HepG2 (cell line): ENCODE results near the gene FZD4. TPM values are rescaled to one million over a fixed set of nuclear protein-coding genes. Genes with fewer than 3 reads are reported as not detected.

Experiments
- ASH2L ChIP-seq: fragments of 300-600, 200-600 bp; sonication (generic); IDR thresholded peaks from 2 replicates; pipeline ENCODE4 v1.7.0; 2017; ENCODE audit warnings: low read depth, mild to moderate bottlenecking, moderate library complexity, mixed read lengths, low read length; ENCODE audit not compliant: insufficient read length
- HNRNPLL ChIP-seq: fragments of 200-400 bp; formaldehyde crosslinking; IDR thresholded peaks from 2 replicates; pipeline ENCODE4 v1.6.1; 2017; ENCODE audit warnings: mild to moderate bottlenecking, low read depth, low read length; ENCODE audit not compliant: poor library complexity, severe bottlenecking
- MAFF ChIP-seq: IDR thresholded peaks from 2 replicates; pipeline ENCODE4 v1.6.1; 2011; ENCODE audit warnings: low read depth, low read length, improper control_type of control experiment
- SATB2 ChIP-seq: sonication (generic); formaldehyde crosslinking; IDR thresholded peaks from 2 replicates; pipeline ENCODE4 v1.5.0; 2020; ENCODE audit warnings: missing genetic modification reagents
- TARDBP ChIP-seq: sonication (generic); formaldehyde crosslinking; IDR thresholded peaks from 2 replicates; pipeline ENCODE4 v1.8.0; 2022; ENCODE audit warnings: mild to moderate bottlenecking, missing genetic modification reagents
- TCF7 ChIP-seq: sonication (generic); IDR thresholded peaks from 2 replicates; pipeline ENCODE4 v1.6.1; 2016; ENCODE audit warnings: antibody characterized with exemption, low read depth
- TEAD3 ChIP-seq: optimal IDR thresholded peaks from 2 replicates; pipeline ENCODE3; 2016; ENCODE audit warnings: borderline replicate concordance
- YEATS4 ChIP-seq: sonication (generic); formaldehyde crosslinking; IDR thresholded peaks from 2 replicates; pipeline ENCODE4 v1.4.0; 2020; ENCODE audit warnings: missing genetic modification reagents, borderline replicate concordance
- ZKSCAN1 ChIP-seq: fragments of 150-350 bp; IDR thresholded peaks from 2 replicates; pipeline ENCODE4 v1.6.1; 2014; ENCODE audit warnings: low read length
- ZNF280D ChIP-seq: sonication (generic); formaldehyde crosslinking; IDR thresholded peaks from 2 replicates; pipeline ENCODE4 v1.5.1; 2020; ENCODE audit warnings: mild to moderate bottlenecking, missing genetic modification reagents
- ZNF44 ChIP-seq: sonication (generic); formaldehyde crosslinking; IDR thresholded peaks from 2 replicates; pipeline ENCODE4 v1.5.1; 2020; ENCODE audit warnings: mild to moderate bottlenecking, missing genetic modification reagents
- ZNF530 ChIP-seq: sonication (generic); formaldehyde crosslinking; IDR thresholded peaks from 2 replicates; pipeline ENCODE4 v1.5.0; 2020; ENCODE audit warnings: low read depth, mild to moderate bottlenecking, missing genetic modification reagents
- ZNF674 ChIP-seq: sonication (generic); formaldehyde crosslinking; IDR thresholded peaks from 2 replicates; pipeline ENCODE4 v1.5.0; 2020; ENCODE audit warnings: low read depth, mild to moderate bottlenecking, missing genetic modification reagents
- ZNF790 ChIP-seq: sonication (generic); formaldehyde crosslinking; IDR thresholded peaks from 2 replicates; pipeline ENCODE4 v1.8.0; 2022; ENCODE audit warnings: missing genetic modification reagents, mild to moderate bottlenecking, borderline replicate concordance
- ZNF878 ChIP-seq: sonication (generic); formaldehyde crosslinking; IDR thresholded peaks from 2 replicates; pipeline ENCODE4 v1.8.1; 2023; ENCODE audit warnings: mild to moderate bottlenecking, missing genetic modification reagents, moderate library complexity
- polyA plus RNA-seq, 8 experiments: library from polyadenylated mRNA; depleted of rRNA in 3 of 8; stranded (reverse) in 7 of 8; unstranded in 1 of 8; fragments of >200 nt; fragmentation: Illumina TruSeq in 4 of 8; extraction: Trizol in 4 of 8; gene quantifications; 2 replicates each; pipeline versions ENCODE4 v1.2.1 to v1.2.3, GENCODE V29; 2011 to 2016; ENCODE audit warnings: low read depth in 4 of 8, missing spikeins in 1 of 8, mixed read lengths in 1 of 8; ENCODE audit not compliant: insufficient read depth in 1 of 8
- total RNA-seq, 5 experiments: library from RNA; depleted of rRNA; stranded (reverse); fragments of >200 nt; fragmentation: Illumina TruSeq; extraction: Trizol; gene quantifications; 2 replicates each; pipeline ENCODE4 v1.2.3, GENCODE V29; 2016; ENCODE audit warnings: low read depth in 1 of 5
- TF ChIP-seq, protein P1 (sequence below): IDR thresholded peaks from 2 replicates; pipeline ENCODE4 v1.6.1; 2016; ENCODE audit warnings: low read depth
- TF ChIP-seq, protein P2 (sequence below): sonication (generic); formaldehyde crosslinking; IDR thresholded peaks from 2 replicates; pipeline ENCODE4 v1.8.0; 2022; ENCODE audit warnings: mild to moderate bottlenecking, missing genetic modification reagents; ENCODE audit not compliant: insufficient replicate concordance

Gene FZD4
- total and polyA plus RNA-seq, 2 of the 13 experiments (the other 11 are each of a cell fraction or from before 2014, with no cell fraction given), result 46.5 to 70.4 TPM

- TF ChIP-seq SATB2, result 0 out of 2 replicates have a peak, but pooled peaks have one; percentile 32
- TF ChIP-seq YEATS4 (CRISPR knock-in tag), result no peak
- TF ChIP-seq ZNF674, result no peak
- TF ChIP-seq ZNF530 (CRISPR knock-in tag), result no peak
- no peak; the same call in 1 of the 2 replicates for TF ChIP-seq ZNF790
- TF ChIP-seq ZNF878 (CRISPR knock-in tag), result 0 out of 2 replicates have a peak, but pooled peaks have one; percentile 8
- peak; percentile 83 for TF ChIP-seq ASH2L
- TF ChIP-seq ZNF280D (CRISPR knock-in tag), result no peak; the same call in none of the 2 replicates
- peak; percentile 90 for TF ChIP-seq TARDBP
- no peak for TF ChIP-seq TCF7
- no peak for TF ChIP-seq ZKSCAN1
- TF ChIP-seq TEAD3 (CRISPR knock-in tag), result no peak
- no peak for TF ChIP-seq MAFF
- TF ChIP-seq, protein P1, sequence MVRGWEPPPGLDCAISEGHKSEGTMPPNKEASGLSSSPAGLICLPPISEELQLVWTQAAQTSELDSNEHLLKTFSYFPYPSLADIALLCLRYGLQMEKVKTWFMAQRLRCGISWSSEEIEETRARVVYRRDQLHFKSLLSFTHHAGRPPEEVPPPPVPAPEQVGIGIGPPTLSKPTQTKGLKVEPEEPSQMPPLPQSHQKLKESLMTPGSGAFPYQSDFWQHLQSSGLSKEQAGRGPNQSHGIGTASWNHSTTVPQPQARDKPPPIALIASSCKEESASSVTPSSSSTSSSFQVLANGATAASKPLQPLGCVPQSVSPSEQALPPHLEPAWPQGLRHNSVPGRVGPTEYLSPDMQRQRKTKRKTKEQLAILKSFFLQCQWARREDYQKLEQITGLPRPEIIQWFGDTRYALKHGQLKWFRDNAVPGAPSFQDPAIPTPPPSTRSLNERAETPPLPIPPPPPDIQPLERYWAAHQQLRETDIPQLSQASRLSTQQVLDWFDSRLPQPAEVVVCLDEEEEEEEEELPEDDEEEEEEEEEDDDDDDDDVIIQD, result no peak
- TF ChIP-seq, protein P2, sequence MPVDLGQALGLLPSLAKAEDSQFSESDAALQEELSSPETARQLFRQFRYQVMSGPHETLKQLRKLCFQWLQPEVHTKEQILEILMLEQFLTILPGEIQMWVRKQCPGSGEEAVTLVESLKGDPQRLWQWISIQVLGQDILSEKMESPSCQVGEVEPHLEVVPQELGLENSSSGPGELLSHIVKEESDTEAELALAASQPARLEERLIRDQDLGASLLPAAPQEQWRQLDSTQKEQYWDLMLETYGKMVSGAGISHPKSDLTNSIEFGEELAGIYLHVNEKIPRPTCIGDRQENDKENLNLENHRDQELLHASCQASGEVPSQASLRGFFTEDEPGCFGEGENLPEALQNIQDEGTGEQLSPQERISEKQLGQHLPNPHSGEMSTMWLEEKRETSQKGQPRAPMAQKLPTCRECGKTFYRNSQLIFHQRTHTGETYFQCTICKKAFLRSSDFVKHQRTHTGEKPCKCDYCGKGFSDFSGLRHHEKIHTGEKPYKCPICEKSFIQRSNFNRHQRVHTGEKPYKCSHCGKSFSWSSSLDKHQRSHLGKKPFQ (CRISPR knock-in tag), result no peak
- TF ChIP-seq HNRNPLL, result peak; percentile 71
- no peak for TF ChIP-seq ZNF44 (CRISPR knock-in tag)
These were observed at the start of gene FZD4 (continued) for GRCh38 chr11:86955361-86956120.
